Heart left ventricle (tissue), 13 donors: Measurements from ENCODE around the gene USF2.

Experiments used
- CTCF ChIP-seq, 12 donors: fragments of 200-600 bp; sonication (generic) in 4 of 12; IDR thresholded peaks; one replicate each; pipeline versions ENCODE4 v1.5.0 to v1.8.0; 2018 to 2022; ENCODE audit warnings: antibody characterized with exemption in 12 of 12, mild to moderate bottlenecking in 5 of 12
- POLR2A ChIP-seq, 2 donors: fragments of 450-650 bp; IDR thresholded peaks; one replicate each; pipeline ENCODE4 v1.6.1; 2017; ENCODE audit warnings: antibody characterized with exemption in 2 of 2, mild to moderate bottlenecking in 2 of 2, moderate library complexity in 2 of 2
- donor health status: ischemic (EF 13 %, LVEDD 7.1; RV severe dilation, severe dysfunction).
- donor health status: DM: no; HTN: yes; CAD: no.
- donor health status: DM: no; HTN: no; CAD: no.
- donor health status: ischemic (EF 25% LVEDD 6.9; RV normal size, moderate dysfunction).
- donor health status: ischemic (EF 25% LVEDD 5.7; RV mildly dilated, moderate dysfunction).
- donor health status: ischemic (EF 35%, LVEDD 5.7; RV mildly dilated, moderate dysfunction).
- donor health status: nonischemic (EF 11% LVEDD 7.7; RV severe dilation, severe dysfunction).
- donor health status: DM: yes; HTN: yes; CAD: no.
- donor health status: PGD.
- donor health status: ischemic (EF 29% LVEDD 5.4; RV normal size, mild dysfunction).
- donor health status: nonischemic (EF 23%, LVEDD 6.1; RV moderate dilation, normal function).

- TF ChIP-seq CTCF (IDR thresholded peaks at IDR 0.05) (no peak), POLR2A (IDR thresholded peaks at IDR 0.05) (no peak)
These were observed 46.2 kb downstream of the USF2 start for GRCh38 chr19:35314858-35315470.
